HK-2 (cell line): ENCODE results near the gene KIF17.
A peak's percentile ranks its signal among the peaks of the same experiment; 100 is the strongest.

Experiments used
- DNase-seq: peaks from one replicate; pipeline ENCODE4 v3.0.0-alpha.2; 2018; ENCODE audit not compliant: unreplicated experiment

The KIF17 gene

DNA sequence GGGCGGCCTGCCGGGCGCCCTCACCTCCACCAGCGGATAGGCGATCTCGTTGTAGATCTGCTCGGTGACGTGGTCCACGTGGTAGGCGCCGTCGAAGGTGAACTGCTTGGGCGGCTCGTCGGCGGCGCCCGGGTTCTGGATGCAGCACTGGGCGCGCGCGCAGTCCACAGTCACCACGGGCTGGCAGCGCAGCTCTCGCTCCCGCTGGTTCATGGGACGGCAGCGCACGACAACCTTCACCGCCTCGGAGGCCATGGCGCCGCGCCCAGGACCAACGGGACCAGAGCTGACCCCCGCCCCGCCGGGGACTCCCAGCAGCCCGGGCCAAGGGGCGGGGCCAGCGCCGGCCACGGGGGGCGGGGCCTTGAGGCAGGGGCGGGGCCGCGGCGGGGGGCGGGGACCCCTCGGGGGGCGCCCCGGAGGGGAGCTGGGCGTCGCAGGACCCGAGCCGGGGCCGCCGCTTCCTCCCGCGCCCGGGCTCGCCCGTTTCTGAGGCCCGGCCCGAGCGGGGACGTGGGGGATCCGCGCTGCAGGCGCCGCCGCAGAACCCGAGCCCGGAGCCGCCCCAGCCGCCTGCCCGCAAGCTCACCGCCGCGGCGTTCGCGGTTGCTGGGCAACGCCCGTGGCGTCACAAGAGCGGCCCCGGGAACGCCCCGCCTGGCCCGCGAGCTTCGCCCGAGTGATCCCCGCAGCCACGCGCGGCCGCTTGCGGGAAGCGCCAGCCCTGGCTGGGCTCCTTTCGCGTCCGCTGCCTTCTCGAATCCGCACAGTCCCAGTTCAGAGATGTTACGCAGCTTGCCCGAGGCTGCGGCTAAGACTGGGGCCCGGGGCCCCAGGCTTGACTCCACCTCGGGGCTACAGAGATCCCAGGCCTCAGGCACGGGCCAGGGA, at the start of gene KIF17:
KIF17 (minus strand) TSS at position 556 of the 891 bp plus-strand sequence; CDS start at position 255, 301 bp downstream.
- DNase-seq: peak; percentile 77

DNA sequence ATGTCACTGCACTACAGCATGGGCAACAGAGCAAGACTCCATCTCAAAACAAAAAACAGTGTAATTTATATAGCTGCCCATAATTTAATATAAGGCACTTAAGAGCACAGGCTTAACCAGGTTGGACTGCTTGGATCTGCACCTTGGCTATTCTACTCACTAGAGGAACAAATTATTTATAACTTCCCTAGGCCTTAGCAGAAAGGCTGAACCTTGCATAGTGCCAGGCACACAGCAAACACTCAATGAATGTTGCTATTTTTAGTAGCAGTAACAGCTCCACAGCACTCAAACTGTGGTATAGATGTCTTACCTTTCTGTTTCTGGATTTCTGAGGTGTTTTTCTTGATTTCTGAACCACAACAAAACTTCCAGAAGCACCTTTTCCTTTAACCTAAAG, 49.5 kb upstream of the KIF17 start:
- no peak for DNase-seq

DNA sequence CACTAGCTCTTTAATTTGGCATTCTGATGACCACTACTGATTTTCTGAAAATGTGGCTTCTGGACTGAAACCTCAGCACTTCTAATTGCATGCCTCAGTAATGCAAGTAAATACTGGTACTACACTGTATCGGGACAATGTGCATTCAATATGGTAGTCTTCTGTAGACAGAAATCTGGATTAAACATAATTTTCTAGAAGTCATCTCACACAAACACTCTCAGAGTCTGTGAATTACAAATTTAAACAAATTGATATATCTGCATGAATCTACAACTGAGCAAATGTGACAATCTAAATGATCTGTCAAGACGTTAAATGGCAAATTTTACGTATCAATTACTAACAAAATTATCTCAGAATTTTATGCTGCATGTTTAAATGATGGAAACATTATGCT, 45.6 kb upstream of the KIF17 start:
- no peak for DNase-seq

DNA sequence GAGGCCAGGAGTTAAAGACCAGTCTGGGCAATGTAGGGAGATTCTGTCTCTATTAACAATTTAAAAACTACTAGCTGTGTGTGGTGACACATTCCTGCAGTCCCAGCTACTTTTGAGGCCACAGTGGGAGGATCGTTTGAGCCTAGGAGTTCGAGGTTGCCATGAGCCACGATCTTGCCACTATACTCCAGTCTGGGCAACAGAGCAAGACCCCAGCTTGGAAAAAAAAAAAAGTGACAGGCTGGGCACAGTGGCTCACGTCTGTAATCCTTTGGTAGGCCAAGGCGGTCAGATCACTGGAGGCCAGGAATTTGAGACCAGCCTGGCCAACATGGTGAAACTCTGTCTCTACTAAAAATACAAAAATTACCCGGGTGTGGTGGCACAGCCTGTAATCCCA, 42.5 kb upstream of the KIF17 start:
- DNase-seq: no peak

DNA sequence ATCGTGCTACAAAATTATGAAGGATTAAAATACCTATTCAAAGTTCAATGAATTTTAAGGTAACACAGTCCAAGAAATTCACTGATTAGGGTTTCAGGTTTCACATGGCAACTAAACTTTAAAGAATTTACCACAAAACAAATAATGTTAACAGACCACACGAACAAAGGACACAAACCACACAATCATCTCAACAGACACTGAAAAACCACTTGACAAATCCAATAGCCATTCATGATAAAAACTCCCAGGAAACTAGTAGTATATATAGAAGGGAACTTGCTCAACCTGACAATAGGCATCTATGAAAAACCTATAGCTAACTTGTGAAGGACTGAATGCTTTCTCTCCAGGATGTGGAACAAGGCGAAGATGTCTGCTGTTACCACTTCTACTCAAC, 35.8 kb upstream of the KIF17 start:
- no peak for DNase-seq

DNA sequence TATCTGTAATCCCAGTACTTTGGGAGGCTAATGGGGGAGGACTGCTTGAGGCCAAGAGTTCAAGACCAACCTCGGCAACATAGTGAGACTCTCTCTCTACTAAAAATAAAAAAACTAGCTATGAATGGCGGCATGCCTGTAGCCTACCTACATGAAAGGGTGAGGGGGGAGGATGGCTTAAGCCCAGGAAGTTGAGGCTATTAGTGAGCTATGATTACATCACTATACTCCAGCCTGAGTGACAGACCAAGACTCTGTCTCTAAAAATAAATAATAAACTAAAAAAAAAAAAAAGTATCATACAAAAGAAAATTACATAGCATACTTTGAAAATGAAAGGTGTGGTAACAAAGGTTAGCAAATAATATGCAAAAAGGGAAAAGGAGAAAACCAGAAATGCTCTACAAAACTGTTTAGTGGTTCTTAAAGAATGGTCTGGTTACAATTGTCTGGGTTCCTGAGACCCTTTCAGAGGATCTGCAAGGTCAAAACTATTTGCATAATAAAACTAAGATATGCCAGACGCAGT, 33.7 kb upstream of the KIF17 start:
- DNase-seq: no peak

DNA sequence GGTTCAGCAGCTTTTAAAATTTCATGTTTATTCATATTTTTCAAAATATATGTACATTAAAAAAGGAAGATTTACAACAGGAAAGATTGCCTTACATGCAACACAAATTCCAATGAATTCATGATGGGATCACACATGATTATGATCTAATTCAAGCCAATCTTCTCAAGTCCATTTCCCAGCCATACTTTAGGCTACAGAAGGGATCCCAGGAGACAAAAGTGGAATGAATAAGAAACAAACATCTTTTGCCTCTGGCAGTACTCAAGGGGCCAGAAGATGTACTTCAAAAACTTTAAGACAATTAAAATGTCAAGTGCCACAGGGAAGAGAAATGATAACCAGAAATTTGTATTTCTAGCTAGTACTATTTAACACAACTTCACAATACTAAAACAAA, 24.9 kb upstream of the KIF17 start:
- no peak for DNase-seq

DNA sequence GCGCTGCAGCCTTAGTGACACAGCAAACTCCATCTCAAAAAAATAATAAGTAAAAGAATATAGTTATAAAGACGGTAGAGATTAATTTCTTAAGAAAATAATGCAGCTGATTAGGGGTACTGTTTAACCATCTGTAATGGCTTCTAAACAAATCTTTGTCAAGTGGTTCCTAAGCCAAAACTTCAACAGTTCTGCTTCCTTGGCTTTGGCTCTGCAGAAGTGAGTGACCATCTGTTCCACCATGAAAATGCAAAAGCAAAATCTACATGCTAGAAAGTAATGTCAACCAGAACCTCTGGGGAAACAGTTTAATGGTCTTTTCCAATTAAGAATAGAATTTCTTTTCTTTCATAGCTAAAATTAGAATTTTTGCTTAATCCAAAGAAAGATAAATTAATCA, 23.0 kb upstream of the KIF17 start:
- DNase-seq: no peak

DNA sequence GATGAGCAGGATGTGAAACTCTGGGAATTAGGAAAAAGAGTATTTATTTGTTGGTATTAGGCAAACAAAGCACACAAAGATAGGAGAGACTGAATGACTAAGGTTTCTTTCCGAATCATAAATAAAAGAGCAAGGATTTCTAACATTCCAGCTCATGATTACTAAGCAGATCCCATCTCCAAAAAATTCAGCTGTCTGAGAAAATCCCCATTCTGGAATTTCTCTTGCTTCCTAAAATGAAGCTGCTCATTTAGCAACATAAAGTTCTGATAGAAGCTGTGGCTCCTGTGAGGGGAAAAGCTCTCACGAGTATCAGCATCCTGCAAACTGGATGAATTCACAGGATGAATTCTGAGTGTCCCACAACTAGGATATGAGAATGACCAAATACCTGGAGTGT, 21.4 kb upstream of the KIF17 start:
- no peak for DNase-seq

DNA sequence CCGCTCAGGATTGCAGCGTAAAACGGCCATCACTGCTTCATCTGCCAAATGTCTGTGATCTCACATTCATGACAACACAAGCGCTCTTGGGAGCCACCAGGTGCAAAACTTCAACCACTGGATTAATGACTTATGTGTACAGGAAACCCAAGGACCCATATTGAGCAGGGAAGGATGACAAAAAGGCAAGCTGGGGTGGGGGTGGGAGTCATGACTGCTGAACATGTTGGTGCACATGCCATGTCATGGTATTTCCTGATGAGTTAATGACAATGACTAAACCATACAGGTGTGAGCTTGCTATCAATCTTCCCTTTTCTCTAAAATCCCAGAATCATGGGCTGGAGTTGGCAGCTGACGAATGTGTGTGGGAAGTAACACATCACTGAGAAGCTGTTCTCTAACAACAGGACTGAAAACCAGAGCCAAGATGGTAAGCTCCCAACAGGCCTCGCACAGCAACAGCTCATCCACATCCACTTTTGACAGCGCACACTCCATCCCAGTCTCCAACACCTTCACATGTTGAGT, 17.8 kb upstream of the KIF17 start:
- no peak for DNase-seq

DNA sequence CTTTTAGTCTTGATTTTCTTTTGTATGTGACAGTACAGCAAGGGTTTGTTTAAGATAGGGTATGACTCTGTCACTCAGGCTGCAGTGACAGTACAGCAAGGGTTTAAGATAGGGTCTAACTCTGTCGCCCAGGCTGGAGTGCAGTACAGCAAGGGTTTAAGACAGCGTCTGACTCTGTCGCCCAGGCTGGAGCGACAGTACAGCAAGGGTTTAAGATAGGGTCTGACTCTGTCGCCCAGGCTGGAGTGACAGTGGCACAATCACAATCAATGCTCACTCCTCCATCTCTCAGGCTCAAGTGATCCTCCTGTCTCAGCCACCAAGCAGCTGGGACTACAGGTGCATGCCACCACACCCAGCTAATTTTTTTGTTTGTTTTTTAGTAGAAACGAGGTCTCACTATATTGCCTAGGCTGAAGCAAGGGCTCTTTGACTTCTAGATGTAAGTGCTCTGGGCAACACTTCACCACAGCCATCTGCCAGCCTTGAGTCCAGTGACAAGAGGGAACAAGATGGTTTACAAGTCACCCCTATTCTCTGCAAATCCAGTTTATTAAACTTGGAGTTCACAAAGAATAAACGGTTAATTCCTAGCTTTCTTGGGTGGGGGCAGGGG, 15.7 kb upstream of the KIF17 start:
- DNase-seq: no peak

DNA sequence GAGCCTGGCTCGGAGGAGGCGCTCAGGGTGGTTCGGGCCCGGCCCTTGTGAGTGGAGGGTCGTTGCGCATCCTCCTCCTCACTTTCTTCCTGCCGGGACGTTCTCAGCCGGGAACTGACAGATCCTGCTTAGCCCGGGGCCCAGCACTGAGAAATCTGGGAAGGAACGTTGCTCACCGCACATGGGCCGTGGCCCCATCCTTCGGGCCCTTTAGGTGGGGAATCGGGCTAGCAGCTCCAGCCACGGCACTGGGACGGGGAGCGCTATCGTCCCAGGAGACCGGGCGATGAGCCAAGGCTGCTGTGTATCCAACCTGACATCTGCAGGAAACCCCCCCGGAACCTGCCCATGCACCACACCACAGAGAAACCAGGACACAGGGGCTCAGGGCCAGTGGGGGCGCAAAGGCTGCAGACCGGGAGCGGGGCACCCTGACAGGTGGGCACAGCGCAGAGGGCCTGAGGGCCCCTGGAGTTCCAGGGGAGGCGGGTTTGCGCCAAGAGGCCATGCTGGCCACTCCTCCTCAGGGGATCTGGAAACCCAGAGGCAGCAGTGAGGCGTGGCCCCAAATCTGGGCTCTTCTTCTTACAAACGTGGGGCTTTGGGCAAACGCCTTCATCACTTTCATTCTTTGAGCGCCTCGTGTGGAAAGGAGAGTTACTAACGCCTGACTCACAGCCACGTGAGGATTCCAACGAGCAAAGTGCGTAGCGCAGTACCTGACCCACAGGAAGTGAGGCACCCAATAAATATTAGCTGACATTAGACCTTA, 15.0 kb upstream of the KIF17 start, which contains the start of gene SH2D5:
SH2D5 (minus strand) TSS at position 116 of the 772 bp plus-strand sequence. CDS start 4,659 bp downstream, outside the sequence.
- peak; percentile 90 for DNase-seq

DNA sequence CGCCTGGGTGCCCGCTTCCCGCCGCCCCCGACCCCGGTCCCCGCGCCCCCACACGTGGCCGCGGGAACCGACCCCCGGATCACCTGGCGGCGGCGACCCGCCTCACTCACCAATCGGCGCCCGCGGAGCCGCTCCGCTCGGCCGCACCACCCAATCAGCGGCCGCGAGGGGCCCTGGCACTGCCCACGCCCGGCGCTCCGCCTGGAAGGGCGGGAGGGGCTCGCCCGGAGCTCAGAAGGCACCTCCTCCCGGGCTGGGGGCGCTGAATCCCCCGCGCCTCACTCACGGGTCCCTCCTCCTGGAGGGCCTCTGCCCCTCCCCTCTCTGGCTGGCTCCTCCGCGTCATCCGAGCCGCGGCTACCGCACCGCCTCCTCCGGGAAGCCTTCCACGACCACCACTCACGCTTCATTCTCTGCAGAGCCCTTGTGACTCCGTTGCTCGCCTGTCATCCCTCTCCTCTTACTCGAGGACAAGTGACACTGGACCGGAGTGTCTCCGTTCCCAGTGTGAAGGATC, 14.3 kb upstream of the KIF17 start:
- DNase-seq: peak; percentile 86

DNA sequence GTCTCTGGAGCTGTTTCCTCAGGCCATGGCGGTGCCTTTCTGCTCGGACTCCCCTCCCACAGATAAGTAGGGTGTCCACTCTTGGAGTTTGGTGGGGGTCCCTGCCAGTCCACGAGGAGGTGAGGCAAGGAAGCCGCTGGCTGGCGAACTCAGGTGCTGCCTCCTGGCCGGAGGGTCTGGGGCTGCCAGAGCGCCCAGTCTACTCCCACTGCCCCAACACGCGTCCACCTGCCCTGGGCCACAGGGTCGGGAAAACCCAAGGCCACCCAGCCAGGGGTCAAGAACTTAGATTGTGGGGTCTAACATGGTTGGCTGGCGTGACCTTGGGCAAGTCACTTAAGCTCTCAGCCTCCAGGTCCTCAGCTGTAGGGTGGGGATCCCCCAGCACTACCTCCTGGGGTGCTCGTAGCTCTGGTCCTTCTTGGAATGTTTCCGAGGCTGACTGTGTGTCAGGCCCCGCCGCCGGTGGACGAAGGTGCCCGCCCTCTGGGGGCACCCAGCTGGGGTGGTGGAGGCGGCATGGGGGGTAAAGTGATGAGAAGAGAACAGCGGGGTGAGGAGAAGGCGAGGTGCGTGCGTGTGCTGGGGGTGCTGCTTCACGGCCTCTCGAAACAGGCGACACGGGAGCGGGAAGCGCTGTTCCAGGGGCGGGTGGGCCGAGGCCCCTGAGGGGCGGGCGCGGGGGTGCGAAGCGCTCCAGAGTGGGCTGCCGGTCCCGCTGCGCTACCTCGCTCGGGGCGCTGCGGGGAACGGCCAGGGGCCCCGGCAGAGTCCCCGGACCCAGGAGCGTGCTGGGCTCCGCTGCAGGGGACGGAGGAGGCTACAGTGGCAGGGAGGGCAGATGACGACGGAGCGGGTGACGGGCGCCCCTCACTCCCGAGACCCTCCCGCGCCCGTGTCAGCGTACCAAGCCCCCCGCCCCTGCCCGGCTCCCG, 13.5 kb upstream of the KIF17 start:
- DNase-seq: peak; percentile 33

DNA sequence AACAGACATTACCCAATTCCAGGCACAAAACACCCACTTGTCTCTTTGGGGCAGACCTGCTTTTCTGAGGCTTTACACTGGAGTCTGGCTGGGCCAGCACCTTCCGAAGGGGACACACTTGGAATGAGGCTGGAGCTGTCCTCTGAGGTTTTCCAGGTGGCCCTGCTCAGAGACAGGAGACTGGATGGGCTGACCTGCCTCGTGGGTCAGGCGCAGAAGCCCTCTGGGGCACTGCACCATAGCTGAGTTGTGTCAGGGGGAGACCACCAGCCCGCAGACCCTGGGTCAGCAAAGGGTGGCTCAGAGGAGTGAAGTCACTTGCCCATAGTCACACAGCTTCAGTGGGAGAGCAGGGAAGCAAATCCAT, 12.9 kb upstream of the KIF17 start:
- no peak for DNase-seq

DNA sequence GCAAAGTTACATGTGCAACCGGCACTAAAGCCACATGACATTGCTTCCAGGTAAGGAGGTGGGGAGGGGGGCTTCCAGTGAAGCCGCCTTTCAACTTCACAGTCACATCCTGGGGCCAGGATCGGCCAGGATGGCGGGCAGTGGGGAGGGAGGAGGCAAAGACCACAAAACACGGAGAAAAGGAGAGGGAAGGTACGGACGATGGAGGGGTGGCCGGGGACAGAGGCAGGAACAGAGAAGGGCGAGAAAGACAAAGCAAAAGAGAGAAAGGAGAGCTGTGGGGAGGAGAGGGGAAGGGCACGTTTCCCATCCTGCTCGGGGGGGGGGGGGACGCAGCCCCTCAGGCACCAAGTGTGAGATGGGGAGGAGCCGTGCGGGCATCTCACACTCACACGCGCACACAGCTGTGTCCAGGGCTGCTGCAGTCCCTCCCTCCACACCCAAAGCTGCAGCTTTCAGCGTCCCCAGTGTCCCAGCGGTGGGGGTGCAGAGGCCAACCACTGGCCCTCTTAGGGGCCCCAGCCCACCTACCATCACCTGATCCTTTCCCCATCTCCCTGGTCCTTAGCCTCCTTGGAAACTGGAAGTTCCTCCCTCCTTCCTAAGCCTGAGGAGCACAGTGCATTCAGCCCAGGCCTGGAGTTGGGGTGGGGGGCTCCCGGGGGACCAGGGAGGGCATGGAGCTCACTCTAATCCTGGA, 12.3 kb upstream of the KIF17 start:
- no peak for DNase-seq

DNA sequence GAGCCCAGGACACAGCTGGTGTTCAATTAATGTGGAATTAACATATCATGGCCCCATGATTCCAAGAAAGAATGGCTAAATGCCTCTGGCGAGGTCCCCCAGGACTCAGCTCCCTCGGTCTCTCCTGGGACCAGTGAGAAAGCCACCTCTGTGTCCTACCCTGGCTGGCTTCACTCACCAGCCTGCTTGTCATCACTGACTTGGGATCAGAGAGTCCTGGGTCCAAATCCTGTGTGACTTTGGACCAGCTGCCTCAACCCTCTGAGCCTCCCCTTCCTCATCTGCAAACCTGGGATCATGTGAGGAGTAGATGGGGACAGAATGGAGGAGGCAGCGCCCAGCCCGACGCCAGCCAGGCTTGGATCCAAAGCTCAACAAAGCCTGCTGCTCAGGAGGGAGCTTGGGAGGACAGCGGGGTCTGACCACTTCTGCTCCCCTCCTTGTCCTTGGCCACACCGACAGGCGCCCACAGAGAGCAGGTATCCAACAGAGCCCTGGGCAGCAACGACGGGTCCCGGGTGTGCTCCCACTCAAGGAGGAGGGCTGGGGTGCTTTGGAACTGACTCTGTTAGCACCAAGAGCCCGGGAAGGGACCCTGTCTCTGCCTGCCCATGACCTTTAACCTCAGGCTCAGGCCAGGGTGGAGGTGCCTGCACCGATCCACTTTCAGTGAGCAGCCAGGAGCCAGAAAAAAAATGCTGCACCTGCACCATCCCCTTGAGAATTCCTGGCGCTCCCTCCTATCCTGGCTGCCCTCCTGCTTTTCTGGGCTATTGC, 11.5 kb upstream of the KIF17 start:
- no peak for DNase-seq

DNA sequence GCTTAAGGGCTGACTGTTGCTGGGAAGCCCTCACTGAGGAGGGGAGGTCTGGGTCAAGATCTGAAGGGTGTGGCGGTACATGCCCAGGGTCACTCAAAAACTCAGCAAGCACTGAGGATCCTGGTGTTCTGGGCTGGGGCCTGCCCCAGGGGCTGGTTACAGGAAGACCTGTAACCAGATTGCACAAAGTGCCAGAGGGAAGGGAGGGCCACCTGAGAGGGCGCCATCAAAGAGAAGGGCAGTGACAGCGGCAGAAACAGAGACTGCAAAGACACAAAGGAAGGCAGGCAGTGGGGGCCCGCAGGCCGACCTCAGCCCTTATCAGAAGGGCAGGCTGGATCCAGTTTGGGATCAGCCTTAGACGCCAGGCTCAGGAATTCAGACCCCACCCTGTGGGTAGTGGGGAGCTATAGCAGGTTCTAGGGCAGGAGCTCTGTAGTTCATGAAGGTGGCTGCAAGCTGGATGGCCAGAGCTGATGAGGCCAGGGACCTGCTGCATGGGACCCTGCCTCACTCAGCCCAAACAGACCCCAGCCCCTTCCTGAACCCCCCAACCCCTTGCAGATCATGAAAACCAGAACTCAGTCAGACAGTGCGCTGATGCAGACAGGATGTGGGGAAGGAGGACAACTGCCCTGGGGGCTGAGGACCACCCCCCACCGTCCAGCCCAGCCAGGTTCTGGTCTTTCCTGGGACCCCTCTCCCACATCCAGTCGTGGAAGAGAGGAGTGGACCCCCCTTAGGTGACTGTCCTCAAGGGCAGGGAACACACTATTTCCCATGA, 10.8 kb upstream of the KIF17 start:
- no peak for DNase-seq
